Measurements from ENCODE around the gene GPSM1.
"Not testable (repeated sequence)": the region's sequence is repeated elsewhere in the genome, so short reads cannot be mapped to it uniquely, and the experiment has no call there.

GPSM1 gene

DNA sequence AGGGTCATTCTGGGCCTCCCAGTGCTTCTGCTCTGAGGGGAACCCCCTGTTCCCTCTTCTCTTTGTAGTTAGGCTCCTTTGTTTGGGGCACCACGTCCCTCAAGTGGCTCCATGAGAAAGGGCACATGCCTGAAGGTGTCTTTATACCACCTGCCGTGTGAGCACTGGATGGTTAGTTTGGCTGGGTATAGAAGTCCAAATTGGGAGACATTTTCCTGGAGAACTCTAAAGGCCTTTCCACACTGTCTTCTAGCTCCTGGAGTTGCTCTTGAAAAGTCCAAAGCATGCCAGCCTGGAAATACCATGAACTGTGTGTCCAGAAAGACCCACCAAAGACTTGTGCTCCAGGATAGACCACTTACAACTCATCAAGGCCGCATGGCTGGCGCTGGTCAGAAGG is 12.4 kb upstream of the GPSM1 start:
- no peak overlapping the region for H3K4me2 ChIP-seq (ENCODE audit: low read length)
- no peaks in the 10 kb centered on the region for H3K4me1 ChIP-seq (ENCODE audit: control insufficient read depth, insufficient read depth, low read length)
- H3K4me3 ChIP-seq (ENCODE audit: low read length): no peak overlapping the region
- H3K9me3 ChIP-seq (replicated peaks; ENCODE audit: low read length): peaks cover 15% of the 10 kb centered on the region
- H3K27me3 ChIP-seq (ENCODE audit: control insufficient read depth, insufficient read depth, low read length): peaks cover 3% of the 10 kb centered on the region
- H3K36me3 ChIP-seq (ENCODE audit: insufficient read depth, low read length): no peaks in the 10 kb centered on the region
- H3K9ac ChIP-seq (ENCODE audit: low read depth, low read length): no peak overlapping the region

DNA sequence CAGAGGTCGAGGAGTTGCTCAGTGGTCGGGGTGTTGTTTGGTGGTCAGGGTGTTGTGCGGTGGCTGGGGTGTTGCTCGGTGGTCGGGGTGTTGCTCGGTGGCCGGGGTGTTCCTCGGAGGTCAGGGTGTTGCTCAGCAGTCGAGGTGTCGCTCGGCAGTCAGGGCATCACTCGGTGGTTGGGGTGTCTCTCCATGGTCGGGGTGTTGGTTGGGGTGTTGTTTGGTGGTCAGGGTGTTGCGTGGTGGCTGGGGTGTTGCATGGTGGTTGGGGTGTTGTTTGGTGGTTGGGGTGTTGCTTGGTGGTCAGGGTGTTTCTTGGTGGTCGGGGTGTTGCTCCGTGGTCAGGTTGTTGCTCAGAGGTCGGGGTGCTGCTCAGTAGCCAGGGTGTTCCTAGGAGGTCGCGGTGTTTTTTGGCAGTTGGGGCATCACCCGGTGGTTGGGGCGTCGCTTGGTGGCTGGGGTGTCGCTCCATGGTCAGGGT is 11.0 kb upstream of the GPSM1 start:
- no peaks in the 10 kb centered on the region for H3K36me3 ChIP-seq (ENCODE audit: insufficient read depth, low read length)
- no peaks in the 10 kb centered on the region for H3K4me1 ChIP-seq (ENCODE audit: control insufficient read depth, insufficient read depth, low read length)
- H3K4me2 ChIP-seq (ENCODE audit: low read length): no peak overlapping the region
- H3K4me3 ChIP-seq (ENCODE audit: low read length): no peak overlapping the region
- H3K9me3 ChIP-seq (replicated peaks; ENCODE audit: low read length): peaks cover 15% of the 10 kb centered on the region
- H3K27me3 ChIP-seq (ENCODE audit: control insufficient read depth, insufficient read depth, low read length): no peaks in the 10 kb centered on the region
- no peak overlapping the region for H3K9ac ChIP-seq (ENCODE audit: low read depth, low read length)

DNA sequence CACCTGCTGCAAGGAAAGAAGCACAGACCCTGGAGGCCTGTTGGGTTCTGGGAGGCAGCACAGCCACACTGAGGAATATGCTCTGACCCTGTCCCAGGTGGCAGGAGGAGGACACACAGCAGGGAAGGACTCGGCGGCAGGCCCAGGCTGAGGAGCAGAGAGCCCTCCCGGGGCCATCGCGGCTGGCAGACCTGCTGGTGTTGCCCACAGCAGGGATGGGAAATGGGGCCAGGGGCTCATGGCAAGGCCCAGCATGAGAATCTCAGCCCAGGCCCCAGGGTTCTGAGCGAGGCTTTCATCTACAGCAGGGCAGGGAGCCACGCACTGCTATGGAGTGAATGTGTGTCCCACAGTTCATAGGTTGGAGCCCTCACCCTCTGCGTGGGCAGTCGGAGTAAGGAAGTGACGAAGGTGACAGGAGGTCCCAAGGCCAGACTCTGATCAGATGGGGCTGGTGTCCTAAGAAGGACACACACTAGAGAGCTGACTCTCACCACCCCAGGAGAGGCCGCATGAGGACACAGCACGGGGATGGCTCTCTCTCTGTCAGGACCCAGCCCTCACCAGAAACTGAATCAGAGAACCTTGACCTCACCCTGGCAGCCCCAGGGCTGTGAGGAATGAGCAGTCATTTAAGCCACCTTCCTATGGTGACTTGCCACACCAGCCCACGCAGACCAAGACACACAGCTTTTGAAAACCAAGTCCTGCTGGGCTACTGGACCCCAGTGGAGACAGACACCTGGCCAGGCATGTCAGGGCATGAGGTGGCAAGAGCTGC is 10.3 kb upstream of the GPSM1 start:
- Histone ChIP-seq H3K27me3 (ENCODE audit: control insufficient read depth, insufficient read depth, low read length) (no peaks in the 10 kb centered on the region), H3K4me3 (ENCODE audit: low read length) (no peak overlapping the region), H3K4me1 (ENCODE audit: control insufficient read depth, insufficient read depth, low read length) (no peaks in the 10 kb centered on the region), H3K36me3 (ENCODE audit: insufficient read depth, low read length) (no peaks in the 10 kb centered on the region), H3K4me2 (ENCODE audit: low read length) (no peak overlapping the region), H3K9me3 (replicated peaks; ENCODE audit: low read length) (peaks cover 15% of the 10 kb centered on the region), H3K9ac (ENCODE audit: low read depth, low read length) (no peak overlapping the region)

DNA sequence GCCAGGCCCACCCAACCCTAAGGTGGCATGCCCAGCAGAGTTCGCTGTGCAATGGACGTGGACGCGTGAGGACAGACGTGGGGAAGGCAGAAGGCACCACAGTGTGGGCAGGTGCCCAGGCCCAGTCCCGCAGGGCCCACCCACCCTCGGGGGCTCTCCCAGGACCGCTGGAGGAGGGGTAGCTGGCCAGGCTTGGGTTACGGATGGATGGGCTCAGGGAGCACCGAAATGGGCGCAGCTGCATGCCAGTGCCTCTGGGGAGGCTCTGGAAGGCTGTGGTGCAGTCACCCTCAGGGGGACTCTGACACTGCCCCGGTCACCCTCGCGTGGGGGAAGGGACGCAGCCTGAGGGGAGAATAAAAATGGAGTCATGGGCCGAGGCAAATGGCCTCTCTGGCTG is 9.6 kb upstream of the GPSM1 start:
- no peaks in the 10 kb centered on the region for H3K4me1 ChIP-seq (ENCODE audit: control insufficient read depth, insufficient read depth, low read length)
- no peaks in the 10 kb centered on the region for H3K36me3 ChIP-seq (ENCODE audit: insufficient read depth, low read length)
- peaks cover 15% of the 10 kb centered on the region for H3K9me3 ChIP-seq (replicated peaks; ENCODE audit: low read length)
- no peak overlapping the region for H3K4me2 ChIP-seq (ENCODE audit: low read length)
- H3K4me3 ChIP-seq (ENCODE audit: low read length): no peak overlapping the region
- H3K9ac ChIP-seq (ENCODE audit: low read depth, low read length): no peak overlapping the region
- H3K27me3 ChIP-seq (ENCODE audit: control insufficient read depth, insufficient read depth, low read length): no peaks in the 10 kb centered on the region

DNA sequence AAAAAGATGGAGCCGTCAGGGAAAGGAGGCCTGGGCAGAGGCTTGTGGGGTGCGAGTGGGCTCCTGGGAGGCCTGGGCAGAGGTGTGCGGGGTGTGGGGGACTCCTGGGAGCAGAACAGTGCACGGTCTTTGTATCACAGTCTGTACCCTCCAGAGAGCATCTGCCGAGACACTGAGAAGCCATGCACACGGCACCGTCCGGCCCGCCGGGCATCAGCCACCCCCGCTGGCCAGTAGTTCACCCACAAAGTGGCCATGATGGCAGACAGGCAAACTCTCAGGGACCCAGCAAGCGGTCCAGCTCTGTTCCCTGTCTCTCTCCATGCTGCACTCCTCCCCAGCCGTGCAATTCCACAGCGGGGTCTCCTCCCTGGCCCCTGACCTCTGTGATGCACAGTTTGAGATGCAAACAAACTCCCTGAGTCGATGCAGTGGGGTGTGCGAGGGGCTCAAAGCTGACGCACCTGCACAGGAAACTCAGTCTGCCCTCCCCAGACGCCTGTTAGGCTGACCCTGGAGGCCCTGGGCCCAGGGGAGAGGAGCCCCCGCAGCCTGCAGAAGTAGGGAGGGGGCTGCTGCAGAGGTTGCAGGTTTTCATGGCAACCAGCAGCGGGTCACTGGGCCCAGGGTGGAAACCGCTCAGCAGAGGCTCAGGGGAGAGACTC is 9.1 kb upstream of the GPSM1 start:
- Histone ChIP-seq H3K9ac (ENCODE audit: low read depth, low read length) (no peak overlapping the region), H3K27me3 (ENCODE audit: control insufficient read depth, insufficient read depth, low read length) (no peaks in the 10 kb centered on the region), H3K9me3 (replicated peaks; ENCODE audit: low read length) (peaks cover 15% of the 10 kb centered on the region), H3K4me3 (ENCODE audit: low read length) (no peak overlapping the region), H3K4me2 (ENCODE audit: low read length) (no peak overlapping the region), H3K36me3 (ENCODE audit: insufficient read depth, low read length) (no peaks in the 10 kb centered on the region), H3K4me1 (ENCODE audit: control insufficient read depth, insufficient read depth, low read length) (no peaks in the 10 kb centered on the region)

DNA sequence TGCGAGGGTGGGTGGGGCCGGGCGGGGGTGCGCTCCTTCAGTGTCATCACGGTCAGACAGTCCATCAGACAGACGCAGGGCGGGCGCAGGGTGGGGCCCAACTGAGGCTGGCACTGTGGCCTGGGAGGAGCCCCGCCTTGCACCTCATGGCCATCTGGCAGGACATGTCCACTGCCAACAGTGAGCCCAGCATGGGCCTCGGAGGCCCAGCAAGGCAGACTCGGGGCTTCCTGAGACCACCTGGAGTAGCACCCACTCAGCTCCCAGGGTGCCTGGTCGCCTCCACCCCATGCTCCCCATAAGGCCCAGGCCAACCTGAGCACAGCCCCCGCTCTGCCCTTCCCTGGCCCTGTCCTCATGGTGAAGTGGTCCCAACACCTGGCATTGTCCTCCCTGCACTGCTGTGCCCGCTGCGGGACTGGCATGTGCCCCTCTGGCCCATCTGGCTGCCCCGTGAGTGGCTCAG is 8.5 kb upstream of the GPSM1 start:
- Histone ChIP-seq H3K9me3 (replicated peaks; ENCODE audit: low read length) (peaks cover 15% of the 10 kb centered on the region), H3K9ac (ENCODE audit: low read depth, low read length) (no peak overlapping the region), H3K36me3 (ENCODE audit: insufficient read depth, low read length) (no peaks in the 10 kb centered on the region), H3K4me2 (ENCODE audit: low read length) (no peak overlapping the region), H3K4me3 (ENCODE audit: low read length) (no peak overlapping the region), H3K27me3 (ENCODE audit: control insufficient read depth, insufficient read depth, low read length) (no peaks in the 10 kb centered on the region), H3K4me1 (ENCODE audit: control insufficient read depth, insufficient read depth, low read length) (no peaks in the 10 kb centered on the region)

DNA sequence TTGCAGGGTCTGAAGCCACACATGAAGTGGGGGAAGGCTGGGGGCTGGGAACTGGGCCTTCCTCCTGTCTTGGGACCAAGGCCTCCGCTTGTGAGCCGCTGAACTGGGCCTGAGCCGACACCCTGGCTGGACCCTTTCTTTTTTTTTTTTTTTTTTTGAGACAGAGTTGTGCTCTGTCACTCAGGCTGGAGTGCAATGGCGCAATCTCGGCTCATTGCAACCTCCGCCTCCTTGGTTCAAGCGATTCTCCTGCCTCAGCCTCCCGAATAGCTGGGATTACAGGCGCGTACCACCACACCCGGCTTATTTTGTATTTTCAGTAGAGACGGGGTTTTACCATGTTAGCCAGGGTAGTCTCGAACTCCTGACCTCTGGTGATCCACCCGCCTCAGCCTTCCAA is 8.1 kb upstream of the GPSM1 start:
- not testable (repeated sequence) for H3K4me3 ChIP-seq (ENCODE audit: low read length); H3K4me1 ChIP-seq (ENCODE audit: control insufficient read depth, insufficient read depth, low read length); H3K36me3 ChIP-seq (ENCODE audit: insufficient read depth, low read length); H3K27me3 ChIP-seq (ENCODE audit: control insufficient read depth, insufficient read depth, low read length); H3K4me2 ChIP-seq (ENCODE audit: low read length); H3K9ac ChIP-seq (ENCODE audit: low read depth, low read length)
- H3K9me3 ChIP-seq (replicated peaks; ENCODE audit: low read length): peaks cover 15% of the 10 kb centered on the region

DNA sequence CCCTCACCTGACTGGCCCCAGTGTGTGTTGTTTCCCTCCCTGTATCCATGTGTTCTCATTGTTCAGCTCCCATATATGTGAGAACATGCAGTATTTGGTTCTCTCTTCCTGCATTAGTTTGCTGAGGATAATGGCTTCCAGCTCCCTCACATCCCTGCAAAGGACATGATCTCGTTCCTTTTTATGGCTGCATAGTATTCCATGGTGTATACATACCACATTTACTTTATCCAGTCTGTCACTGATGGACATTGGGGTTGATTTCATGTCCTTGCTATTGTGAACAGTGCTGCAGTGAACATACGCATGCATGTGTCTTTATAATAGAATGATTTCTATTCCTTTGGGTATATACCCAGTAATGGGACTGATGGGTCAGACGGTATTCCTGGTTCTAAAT is 7.4 kb upstream of the GPSM1 start:
- peaks cover 13% of the 10 kb centered on the region for H3K9me3 ChIP-seq (replicated peaks; ENCODE audit: low read length)
- not testable (repeated sequence) for H3K4me1 ChIP-seq (ENCODE audit: control insufficient read depth, insufficient read depth, low read length); H3K36me3 ChIP-seq (ENCODE audit: insufficient read depth, low read length); H3K9ac ChIP-seq (ENCODE audit: low read depth, low read length); H3K27me3 ChIP-seq (ENCODE audit: control insufficient read depth, insufficient read depth, low read length); H3K4me3 ChIP-seq (ENCODE audit: low read length); H3K4me2 ChIP-seq (ENCODE audit: low read length)

DNA sequence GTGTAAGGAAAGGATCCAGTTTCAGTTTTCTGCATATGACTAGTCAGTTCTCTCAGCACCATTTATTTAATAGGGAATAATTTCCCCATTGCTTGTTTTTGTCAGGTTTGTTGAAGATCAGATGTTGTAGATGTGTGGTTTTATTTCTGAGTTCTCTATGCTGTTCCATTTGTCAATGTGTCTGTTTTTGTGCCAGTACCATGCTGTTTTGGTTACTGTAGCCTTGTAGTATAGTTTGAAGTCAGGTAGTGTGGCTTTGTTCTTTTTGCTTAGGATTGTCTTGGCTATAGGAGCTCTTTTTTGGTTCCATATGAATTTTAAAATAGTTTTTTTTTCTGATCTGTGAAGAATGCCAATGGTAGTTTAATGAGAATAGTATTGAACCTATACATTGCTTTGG is 6.4 kb upstream of the GPSM1 start:
- H3K4me1 ChIP-seq (ENCODE audit: control insufficient read depth, insufficient read depth, low read length); H3K4me2 ChIP-seq (ENCODE audit: low read length); H3K9ac ChIP-seq (ENCODE audit: low read depth, low read length); H3K27me3 ChIP-seq (ENCODE audit: control insufficient read depth, insufficient read depth, low read length); H3K9me3 ChIP-seq (replicated peaks; ENCODE audit: low read length); H3K4me3 ChIP-seq (ENCODE audit: low read length); H3K36me3 ChIP-seq (ENCODE audit: insufficient read depth, low read length): not testable (repeated sequence)

DNA sequence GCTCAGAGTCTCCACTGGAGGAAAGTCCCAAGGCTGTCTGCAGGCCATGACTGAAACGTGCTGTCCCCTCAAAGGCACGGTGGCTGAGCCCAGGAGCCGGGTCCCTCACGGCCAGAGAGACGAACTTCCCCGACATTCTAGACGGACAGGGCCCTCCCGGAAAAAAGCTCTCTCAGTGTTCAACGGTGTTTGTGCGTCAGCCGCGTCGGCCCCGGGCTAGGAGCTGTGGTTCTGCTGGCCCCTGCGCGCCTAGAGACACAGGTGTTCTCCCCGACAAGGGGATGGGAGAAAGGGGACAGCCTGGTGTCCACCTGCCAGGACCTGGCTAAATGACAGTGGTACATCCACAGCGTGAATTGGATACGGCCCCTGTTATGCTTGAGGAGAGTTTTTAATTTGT is 5.8 kb upstream of the GPSM1 start:
- Histone ChIP-seq H3K4me1 (ENCODE audit: control insufficient read depth, insufficient read depth, low read length) (peaks cover 13% of the 10 kb centered on the region), H3K9me3 (replicated peaks; ENCODE audit: low read length) (no peaks in the 10 kb centered on the region), H3K9ac (ENCODE audit: low read depth, low read length) (no peak overlapping the region), H3K4me3 (ENCODE audit: low read length) (no peak overlapping the region), H3K4me2 (ENCODE audit: low read length) (no peak overlapping the region), H3K27me3 (ENCODE audit: control insufficient read depth, insufficient read depth, low read length) (no peaks in the 10 kb centered on the region), H3K36me3 (ENCODE audit: insufficient read depth, low read length) (no peaks in the 10 kb centered on the region)

DNA sequence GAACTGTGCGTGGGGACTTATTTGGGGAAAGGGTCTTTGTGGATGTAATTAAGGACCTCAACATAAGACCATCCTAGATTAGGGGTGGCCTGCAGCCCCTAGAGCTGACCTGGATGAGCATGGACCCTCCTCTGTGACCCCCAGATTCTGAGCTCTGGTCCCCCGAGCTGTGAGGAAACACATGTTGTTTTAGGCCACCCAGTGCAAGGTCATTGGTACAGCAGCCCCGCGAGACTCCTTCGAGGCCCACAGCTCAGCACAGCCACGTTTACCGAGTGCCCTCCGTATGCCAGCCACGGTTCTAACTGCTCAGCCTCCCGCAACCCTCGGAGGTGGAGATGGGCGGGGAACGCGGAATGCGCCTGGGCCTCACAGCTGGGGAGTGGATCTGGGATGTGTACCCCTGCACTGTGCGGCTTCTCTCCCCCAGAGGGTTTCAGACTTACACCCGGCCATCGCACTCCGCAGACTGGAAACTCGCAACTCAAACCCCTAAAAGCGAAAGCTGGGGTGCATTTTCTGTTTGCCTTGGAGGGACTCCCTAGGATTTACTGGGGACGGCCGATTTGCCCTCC is 4.5 kb upstream of the GPSM1 start:
- no peak overlapping the region for H3K4me2 ChIP-seq (ENCODE audit: low read length)
- H3K4me3 ChIP-seq (ENCODE audit: low read length): no peak overlapping the region
- no peaks in the 10 kb centered on the region for H3K36me3 ChIP-seq (ENCODE audit: insufficient read depth, low read length)
- H3K9me3 ChIP-seq (replicated peaks; ENCODE audit: low read length): no peaks in the 10 kb centered on the region
- H3K9ac ChIP-seq (ENCODE audit: low read depth, low read length): no peak overlapping the region
- H3K27me3 ChIP-seq (ENCODE audit: control insufficient read depth, insufficient read depth, low read length): no peaks in the 10 kb centered on the region
- peaks cover 18% of the 10 kb centered on the region for H3K4me1 ChIP-seq (ENCODE audit: control insufficient read depth, insufficient read depth, low read length)

Data from skeletal muscle satellite cell (primary cell).